Mammary epithelial cell (primary cell): ENCODE measurements around the gene TEF.

Experiments used
- EZH2 ChIP-seq: IDR thresholded peaks from 2 replicates; pipeline ENCODE4 v1.6.1; 2012; ENCODE audit warnings: low read length, inconsistent platforms, borderline replicate concordance
- TF ChIP-seq, protein P1 (sequence below), 2 donors: IDR thresholded peaks in 1 of 2; conservative IDR thresholded peaks in 1 of 2; 2 replicates each; pipeline ENCODE4 v1.5.1; 2011 to 2012; ENCODE audit warnings: inconsistent platforms in 2 of 2, low read length in 2 of 2, mild to moderate bottlenecking in 2 of 2, control low read depth in 1 of 2, low read depth in 1 of 2; ENCODE audit not compliant: insufficient read depth in 1 of 2; ENCODE audit errors: extremely low read depth in 1 of 2

DNA sequence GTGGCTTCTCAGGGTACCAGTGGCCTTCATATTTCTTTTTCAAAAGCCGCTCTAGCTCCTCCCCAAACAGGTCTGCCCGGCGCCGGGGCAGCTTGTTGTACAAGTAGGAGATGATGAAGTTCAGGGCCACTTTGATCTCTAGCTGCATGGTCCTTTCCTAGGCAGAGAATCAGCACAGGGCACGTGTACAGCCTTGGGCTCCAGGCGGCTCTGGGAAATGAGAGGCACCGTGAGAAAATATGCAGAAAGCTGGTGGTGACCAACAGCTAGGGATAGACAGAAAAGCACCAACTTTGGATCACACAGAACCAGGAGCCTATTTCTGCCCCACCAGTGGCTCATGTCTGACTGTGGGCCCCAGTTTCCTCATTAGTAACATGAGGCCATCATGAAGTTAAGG is 55.5 kb downstream of the TEF start:
- TF ChIP-seq EZH2 = no peak
- TF ChIP-seq, protein P1, sequence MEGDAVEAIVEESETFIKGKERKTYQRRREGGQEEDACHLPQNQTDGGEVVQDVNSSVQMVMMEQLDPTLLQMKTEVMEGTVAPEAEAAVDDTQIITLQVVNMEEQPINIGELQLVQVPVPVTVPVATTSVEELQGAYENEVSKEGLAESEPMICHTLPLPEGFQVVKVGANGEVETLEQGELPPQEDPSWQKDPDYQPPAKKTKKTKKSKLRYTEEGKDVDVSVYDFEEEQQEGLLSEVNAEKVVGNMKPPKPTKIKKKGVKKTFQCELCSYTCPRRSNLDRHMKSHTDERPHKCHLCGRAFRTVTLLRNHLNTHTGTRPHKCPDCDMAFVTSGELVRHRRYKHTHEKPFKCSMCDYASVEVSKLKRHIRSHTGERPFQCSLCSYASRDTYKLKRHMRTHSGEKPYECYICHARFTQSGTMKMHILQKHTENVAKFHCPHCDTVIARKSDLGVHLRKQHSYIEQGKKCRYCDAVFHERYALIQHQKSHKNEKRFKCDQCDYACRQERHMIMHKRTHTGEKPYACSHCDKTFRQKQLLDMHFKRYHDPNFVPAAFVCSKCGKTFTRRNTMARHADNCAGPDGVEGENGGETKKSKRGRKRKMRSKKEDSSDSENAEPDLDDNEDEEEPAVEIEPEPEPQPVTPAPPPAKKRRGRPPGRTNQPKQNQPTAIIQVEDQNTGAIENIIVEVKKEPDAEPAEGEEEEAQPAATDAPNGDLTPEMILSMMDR (conservative IDR thresholded peaks at IDR 0.05 in 1 of 2, IDR thresholded peaks at IDR 0.05 in 1 of 2; ENCODE audit: extremely low read depth in 1 of 2, insufficient read depth in 1 of 2, low read depth in 1 of 2, low read length in 2 of 2) = no peak
